Measurements from ENCODE around the gene LRPPRC. TPM values are rescaled to one million over a fixed set of nuclear protein-coding genes. Genes with fewer than 3 reads are reported as not detected.

The LRPPRC gene
- total and polyA plus RNA-seq, 9 of the 15 experiments (the other 6 are each of a cell fraction or from before 2014, with no cell fraction given): 41.5 to 214 (median 138) TPM

DNA sequence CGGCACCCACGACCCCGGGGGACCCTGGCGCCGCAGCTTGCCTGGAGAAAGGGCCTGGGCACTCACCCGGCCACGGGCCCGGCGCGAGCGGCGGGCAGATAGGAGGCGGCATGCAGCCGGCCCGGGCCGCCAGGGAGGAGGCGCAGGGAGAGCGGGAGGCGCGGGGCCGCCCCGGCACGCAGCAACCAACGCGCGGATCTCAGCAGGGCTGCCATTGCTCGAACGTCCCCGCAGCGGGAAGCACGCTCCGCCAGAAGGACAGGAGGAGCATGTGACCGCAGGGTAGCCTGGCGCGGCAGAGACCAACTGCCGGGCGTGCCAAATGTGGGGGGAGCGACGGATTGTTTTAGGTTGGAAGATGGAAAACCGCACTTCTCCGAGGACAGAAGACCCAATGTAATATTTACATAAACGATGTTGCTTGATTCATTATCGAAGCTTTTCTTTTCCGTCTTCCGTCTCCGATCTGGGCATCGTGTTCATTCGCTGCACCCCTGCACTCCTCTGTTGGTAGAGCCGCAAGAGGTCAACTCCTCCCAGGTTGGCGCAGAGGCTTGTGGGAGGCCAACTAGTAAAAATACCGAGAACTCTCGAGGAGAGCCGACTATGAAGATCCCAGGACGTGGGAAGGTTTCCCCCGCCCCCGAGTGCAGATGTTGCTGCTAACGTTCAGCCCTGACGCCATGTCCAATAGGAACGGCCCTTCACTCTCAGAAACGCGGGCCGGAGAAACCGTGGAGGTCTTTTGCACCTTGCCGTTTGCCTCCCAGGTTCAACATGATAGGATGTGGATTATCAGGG is at the start of gene LRPPRC (continued):
- TF ChIP-seq, protein P1, sequence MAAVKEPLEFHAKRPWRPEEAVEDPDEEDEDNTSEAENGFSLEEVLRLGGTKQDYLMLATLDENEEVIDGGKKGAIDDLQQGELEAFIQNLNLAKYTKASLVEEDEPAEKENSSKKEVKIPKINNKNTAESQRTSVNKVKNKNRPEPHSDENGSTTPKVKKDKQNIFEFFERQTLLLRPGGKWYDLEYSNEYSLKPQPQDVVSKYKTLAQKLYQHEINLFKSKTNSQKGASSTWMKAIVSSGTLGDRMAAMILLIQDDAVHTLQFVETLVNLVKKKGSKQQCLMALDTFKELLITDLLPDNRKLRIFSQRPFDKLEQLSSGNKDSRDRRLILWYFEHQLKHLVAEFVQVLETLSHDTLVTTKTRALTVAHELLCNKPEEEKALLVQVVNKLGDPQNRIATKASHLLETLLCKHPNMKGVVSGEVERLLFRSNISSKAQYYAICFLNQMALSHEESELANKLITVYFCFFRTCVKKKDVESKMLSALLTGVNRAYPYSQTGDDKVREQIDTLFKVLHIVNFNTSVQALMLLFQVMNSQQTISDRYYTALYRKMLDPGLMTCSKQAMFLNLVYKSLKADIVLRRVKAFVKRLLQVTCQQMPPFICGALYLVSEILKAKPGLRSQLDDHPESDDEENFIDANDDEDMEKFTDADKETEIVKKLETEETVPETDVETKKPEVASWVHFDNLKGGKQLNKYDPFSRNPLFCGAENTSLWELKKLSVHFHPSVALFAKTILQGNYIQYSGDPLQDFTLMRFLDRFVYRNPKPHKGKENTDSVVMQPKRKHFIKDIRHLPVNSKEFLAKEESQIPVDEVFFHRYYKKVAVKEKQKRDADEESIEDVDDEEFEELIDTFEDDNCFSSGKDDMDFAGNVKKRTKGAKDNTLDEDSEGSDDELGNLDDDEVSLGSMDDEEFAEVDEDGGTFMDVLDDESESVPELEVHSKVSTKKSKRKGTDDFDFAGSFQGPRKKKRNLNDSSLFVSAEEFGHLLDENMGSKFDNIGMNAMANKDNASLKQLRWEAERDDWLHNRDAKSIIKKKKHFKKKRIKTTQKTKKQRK (IDR thresholded peaks at IDR 0.05; ENCODE audit: borderline replicate concordance, low read depth, low read length): no peak
- TF ChIP-seq, protein P2, sequence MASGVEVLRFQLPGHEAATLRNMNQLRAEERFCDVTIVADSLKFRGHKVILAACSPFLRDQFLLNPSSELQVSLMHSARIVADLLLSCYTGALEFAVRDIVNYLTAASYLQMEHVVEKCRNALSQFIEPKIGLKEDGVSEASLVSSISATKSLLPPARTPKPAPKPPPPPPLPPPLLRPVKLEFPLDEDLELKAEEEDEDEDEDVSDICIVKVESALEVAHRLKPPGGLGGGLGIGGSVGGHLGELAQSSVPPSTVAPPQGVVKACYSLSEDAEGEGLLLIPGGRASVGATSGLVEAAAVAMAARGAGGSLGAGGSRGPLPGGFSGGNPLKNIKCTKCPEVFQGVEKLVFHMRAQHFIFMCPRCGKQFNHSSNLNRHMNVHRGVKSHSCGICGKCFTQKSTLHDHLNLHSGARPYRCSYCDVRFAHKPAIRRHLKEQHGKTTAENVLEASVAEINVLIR (CRISPR knock-in tag; IDR thresholded peaks at IDR 0.05): no peak
- peak; percentile 35; the same call in 1 of the 2 replicates for TF ChIP-seq TCF7 (IDR thresholded peaks at IDR 0.05; ENCODE audit: borderline replicate concordance)
- TF ChIP-seq, protein P3, sequence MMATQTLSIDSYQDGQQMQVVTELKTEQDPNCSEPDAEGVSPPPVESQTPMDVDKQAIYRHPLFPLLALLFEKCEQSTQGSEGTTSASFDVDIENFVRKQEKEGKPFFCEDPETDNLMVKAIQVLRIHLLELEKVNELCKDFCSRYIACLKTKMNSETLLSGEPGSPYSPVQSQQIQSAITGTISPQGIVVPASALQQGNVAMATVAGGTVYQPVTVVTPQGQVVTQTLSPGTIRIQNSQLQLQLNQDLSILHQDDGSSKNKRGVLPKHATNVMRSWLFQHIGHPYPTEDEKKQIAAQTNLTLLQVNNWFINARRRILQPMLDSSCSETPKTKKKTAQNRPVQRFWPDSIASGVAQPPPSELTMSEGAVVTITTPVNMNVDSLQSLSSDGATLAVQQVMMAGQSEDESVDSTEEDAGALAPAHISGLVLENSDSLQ (IDR thresholded peaks at IDR 0.05): peak; percentile 25; the same call in 1 of the 2 replicates
- TF ChIP-seq PTRF (tag; IDR thresholded peaks at IDR 0.05): no peak
- TF ChIP-seq, protein P4, sequence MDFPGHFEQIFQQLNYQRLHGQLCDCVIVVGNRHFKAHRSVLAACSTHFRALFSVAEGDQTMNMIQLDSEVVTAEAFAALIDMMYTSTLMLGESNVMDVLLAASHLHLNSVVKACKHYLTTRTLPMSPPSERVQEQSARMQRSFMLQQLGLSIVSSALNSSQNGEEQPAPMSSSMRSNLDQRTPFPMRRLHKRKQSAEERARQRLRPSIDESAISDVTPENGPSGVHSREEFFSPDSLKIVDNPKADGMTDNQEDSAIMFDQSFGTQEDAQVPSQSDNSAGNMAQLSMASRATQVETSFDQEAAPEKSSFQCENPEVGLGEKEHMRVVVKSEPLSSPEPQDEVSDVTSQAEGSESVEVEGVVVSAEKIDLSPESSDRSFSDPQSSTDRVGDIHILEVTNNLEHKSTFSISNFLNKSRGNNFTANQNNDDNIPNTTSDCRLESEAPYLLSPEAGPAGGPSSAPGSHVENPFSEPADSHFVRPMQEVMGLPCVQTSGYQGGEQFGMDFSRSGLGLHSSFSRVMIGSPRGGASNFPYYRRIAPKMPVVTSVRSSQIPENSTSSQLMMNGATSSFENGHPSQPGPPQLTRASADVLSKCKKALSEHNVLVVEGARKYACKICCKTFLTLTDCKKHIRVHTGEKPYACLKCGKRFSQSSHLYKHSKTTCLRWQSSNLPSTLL (IDR thresholded peaks at IDR 0.05): no peak
- TF ChIP-seq, protein P5, sequence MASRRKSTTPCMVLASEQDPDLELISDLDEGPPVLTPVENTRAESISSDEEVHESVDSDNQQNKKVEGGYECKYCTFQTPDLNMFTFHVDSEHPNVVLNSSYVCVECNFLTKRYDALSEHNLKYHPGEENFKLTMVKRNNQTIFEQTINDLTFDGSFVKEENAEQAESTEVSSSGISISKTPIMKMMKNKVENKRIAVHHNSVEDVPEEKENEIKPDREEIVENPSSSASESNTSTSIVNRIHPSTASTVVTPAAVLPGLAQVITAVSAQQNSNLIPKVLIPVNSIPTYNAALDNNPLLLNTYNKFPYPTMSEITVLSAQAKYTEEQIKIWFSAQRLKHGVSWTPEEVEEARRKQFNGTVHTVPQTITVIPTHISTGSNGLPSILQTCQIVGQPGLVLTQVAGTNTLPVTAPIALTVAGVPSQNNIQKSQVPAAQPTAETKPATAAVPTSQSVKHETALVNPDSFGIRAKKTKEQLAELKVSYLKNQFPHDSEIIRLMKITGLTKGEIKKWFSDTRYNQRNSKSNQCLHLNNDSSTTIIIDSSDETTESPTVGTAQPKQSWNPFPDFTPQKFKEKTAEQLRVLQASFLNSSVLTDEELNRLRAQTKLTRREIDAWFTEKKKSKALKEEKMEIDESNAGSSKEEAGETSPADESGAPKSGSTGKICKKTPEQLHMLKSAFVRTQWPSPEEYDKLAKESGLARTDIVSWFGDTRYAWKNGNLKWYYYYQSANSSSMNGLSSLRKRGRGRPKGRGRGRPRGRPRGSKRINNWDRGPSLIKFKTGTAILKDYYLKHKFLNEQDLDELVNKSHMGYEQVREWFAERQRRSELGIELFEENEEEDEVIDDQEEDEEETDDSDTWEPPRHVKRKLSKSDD (conservative IDR thresholded peaks at IDR 0.05; ENCODE audit: low read length): peak; percentile 1; the same call in 1 of the 2 replicates
- peak; percentile 83; the same call in 1 of the 2 replicates for TF ChIP-seq IRF2 (CRISPR knock-in tag; IDR thresholded peaks at IDR 0.05)
- peak; percentile 34; the same call in 1 of the 2 replicates for TF ChIP-seq MTA3 (IDR thresholded peaks at IDR 0.05; ENCODE audit: borderline replicate concordance)
- TF ChIP-seq NFXL1 (CRISPR knock-in tag; IDR thresholded peaks at IDR 0.05): no peak
- peak; percentile 43 for TF ChIP-seq HNRNPLL (IDR thresholded peaks at IDR 0.05; ENCODE audit: low read depth, low read length, poor library complexity, severe bottlenecking)
- TF ChIP-seq FOXJ3 (CRISPR knock-in tag; IDR thresholded peaks at IDR 0.05): no peak
- TF ChIP-seq, protein P6, sequence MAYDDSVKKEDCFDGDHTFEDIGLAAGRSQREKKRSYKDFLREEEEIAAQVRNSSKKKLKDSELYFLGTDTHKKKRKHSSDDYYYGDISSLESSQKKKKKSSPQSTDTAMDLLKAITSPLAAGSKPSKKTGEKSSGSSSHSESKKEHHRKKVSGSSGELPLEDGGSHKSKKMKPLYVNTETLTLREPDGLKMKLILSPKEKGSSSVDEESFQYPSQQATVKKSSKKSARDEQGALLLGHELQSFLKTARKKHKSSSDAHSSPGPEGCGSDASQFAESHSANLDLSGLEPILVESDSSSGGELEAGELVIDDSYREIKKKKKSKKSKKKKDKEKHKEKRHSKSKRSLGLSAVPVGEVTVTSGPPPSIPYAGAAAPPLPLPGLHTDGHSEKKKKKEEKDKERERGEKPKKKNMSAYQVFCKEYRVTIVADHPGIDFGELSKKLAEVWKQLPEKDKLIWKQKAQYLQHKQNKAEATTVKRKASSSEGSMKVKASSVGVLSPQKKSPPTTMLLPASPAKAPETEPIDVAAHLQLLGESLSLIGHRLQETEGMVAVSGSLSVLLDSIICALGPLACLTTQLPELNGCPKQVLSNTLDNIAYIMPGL (CRISPR knock-in tag; IDR thresholded peaks at IDR 0.05): peak; percentile 50; the same call in 1 of the 2 replicates
- peak; percentile 57; the same call in 1 of the 2 replicates for TF ChIP-seq ZNF431 (CRISPR knock-in tag; IDR thresholded peaks at IDR 0.05)

Measured in K562 (cell line).